Testis (tissue), 3 donors: Measurements from ENCODE around the gene TRIM9. TPM values are rescaled to one million over a fixed set of nuclear protein-coding genes. Genes with fewer than 3 reads are reported as not detected.

Experiments used
- polyA plus RNA-seq: library from polyadenylated mRNA; stranded (reverse); fragments of 350-450 nt; fragmentation: Illumina TruSeq; extraction: RNeasy Lipid Tissue Mini Kit (QIAGEN cat#74804); gene quantifications from one replicate; pipeline ENCODE4 v1.2.3, GENCODE V29; 2014; ENCODE audit warnings: low read depth, low replicate concordance; ENCODE audit not compliant: insufficient read depth
- total RNA-seq, 2 donors: library from RNA; depleted of rRNA; stranded (reverse); fragments of >200 nt; gene quantifications; one replicate each; pipeline ENCODE4 v1.2.3, GENCODE V29; 2016

TRIM9 gene
- total and polyA plus RNA-seq, 3 donors from 2014 or later: 2.1 to 8.5 (median 6.0) TPM

Other genes with a start within 250 kb of the TRIM9 start
- under 1 TPM in 1 of 2 donors, not detected in 1; 0.37 TPM for gene ABHD12B, start 223.1 kb downstream of the TRIM9 start, total RNA-seq
- 3.0 TPM for gene ABHD12B, start 223.1 kb downstream of the TRIM9 start, polyA plus RNA-seq
- gene PYGL, start 150.6 kb downstream of the TRIM9 start, total RNA-seq: 10 to 100 TPM; 14.3 to 16.5 TPM
- 12.7 TPM for gene PYGL, start 150.6 kb downstream of the TRIM9 start, polyA plus RNA-seq
- gene TMX1, start 145.1 kb upstream of the TRIM9 start, total RNA-seq: 10 to 100 TPM; 19.2 to 30.7 TPM
- 19.5 TPM for gene TMX1, start 145.1 kb upstream of the TRIM9 start, polyA plus RNA-seq